B cell (primary cell): Measurements from ENCODE around the gene PARD3. TPM values are rescaled to one million over a fixed set of nuclear protein-coding genes. Genes with fewer than 3 reads are reported as not detected.

Experiments used
- ATAC-seq: fragments of 200-7000 bp; cut with Tn5 transposase; one replicate; pipeline ENCODE4 v1.10.0; 2021; ENCODE audit warnings: low read depth, mild to moderate bottlenecking, moderate number of reproducible peaks, moderate library complexity
- CTCF ChIA-PET: fragments of 350-600 bp; sonication (Branson Sonifier 250); formaldehyde crosslinking; loops from one replicate; lab custom pipeline; 2021; ENCODE audit warnings: antibody characterized with exemption, inconsistent platforms; lab: Charles Lee
- POLR2A ChIA-PET: fragments of 350-600 bp; sonication (Branson Sonifier 250); formaldehyde crosslinking; loops from one replicate; lab custom pipeline; 2021; ENCODE audit warnings: antibody characterized with exemption; lab: Charles Lee
- DNase-seq: peaks from one replicate; pipeline ENCODE4 v3.0.0; 2013
- H2AFZ ChIP-seq: 2 replicates; pipeline ENCODE4 v1.6.1; 2012; ENCODE audit warnings: mild to moderate bottlenecking, low read depth, low read length; ENCODE audit not compliant: insufficient read depth, poor library complexity, severe bottlenecking
- H3K27ac ChIP-seq, 2 donors: 1 replicate in 1 of 2; 2 replicates in 1 of 2; pipeline ENCODE4 v1.5.1; 2012 to 2013; ENCODE audit warnings: low read length in 2 of 2, mild to moderate bottlenecking in 2 of 2, moderate library complexity in 1 of 2
- H3K27me3 ChIP-seq, 4 experiments: fragments of 200-600 bp in 1 of 4; sonication (generic) in 1 of 4; replicated peaks in 1 of 4; 1 replicate in 2 of 4; 2 replicates in 2 of 4; pipeline versions ENCODE4 v1.6.1 to v1.7.0; 2013 to 2016; ENCODE audit warnings: low read length in 3 of 4, mild to moderate bottlenecking in 2 of 4, mixed read lengths in 1 of 4, moderate library complexity in 1 of 4; ENCODE audit not compliant: insufficient read depth in 4 of 4, control insufficient read depth in 3 of 4; ENCODE audit errors: control extremely low read depth in 1 of 4
- H3K36me3 ChIP-seq, 2 experiments: replicated peaks in 1 of 2; 1 replicate in 1 of 2; 2 replicates in 1 of 2; pipeline versions ENCODE4 v1.6.1 to v1.7.1; 2013; ENCODE audit warnings: low read length in 1 of 2; ENCODE audit not compliant: insufficient read depth in 2 of 2, control insufficient read depth in 1 of 2; ENCODE audit errors: control extremely low read depth in 1 of 2, extremely low read depth in 1 of 2
- H3K4me1 ChIP-seq, 2 donors: fragments of 200-600 bp in 1 of 2; sonication (generic) in 1 of 2; 1 replicate in 1 of 2; 2 replicates in 1 of 2; pipeline versions ENCODE4 v1.5.1 to v1.6.1; 2013 to 2017; ENCODE audit warnings: low read length in 2 of 2; ENCODE audit not compliant: control insufficient read depth in 2 of 2, insufficient read depth in 2 of 2
- H3K4me2 ChIP-seq: replicated peaks from 2 replicates; pipeline ENCODE3; 2012; ENCODE audit warnings: mild to moderate bottlenecking, low read depth, low read length; ENCODE audit not compliant: poor library complexity, severe bottlenecking
- H3K4me3 ChIP-seq, 5 experiments: fragments of 200-600 bp in 1 of 5; sonication (generic) in 1 of 5; 1 replicate in 3 of 5; 2 replicates in 2 of 5; pipeline versions ENCODE4 v1.5.1 to v1.7.0; 2011 to 2016; ENCODE audit warnings: low read length in 4 of 5, mild to moderate bottlenecking in 4 of 5, low read depth in 2 of 5, control low read depth in 1 of 5, moderate library complexity in 1 of 5; ENCODE audit not compliant: insufficient read depth in 1 of 5; ENCODE audit errors: control extremely low read depth in 1 of 5, extremely low read depth in 1 of 5
- H3K79me2 ChIP-seq: fragments of 200-600 bp; sonication (generic); one replicate; pipeline ENCODE4 v1.6.0; 2016; ENCODE audit warnings: low read length; ENCODE audit not compliant: control insufficient read depth, insufficient read depth
- H3K9ac ChIP-seq: fragments of 200-600 bp; sonication (generic); 2 replicates; pipeline ENCODE4 v1.6.1; 2017; ENCODE audit warnings: mild to moderate bottlenecking, low read length, moderate library complexity
- H3K9me3 ChIP-seq, 3 donors: one replicate each; pipeline versions ENCODE4 v1.6.1 to v1.7.1; 2013; ENCODE audit warnings: low read length in 2 of 3; ENCODE audit not compliant: control insufficient read depth in 2 of 3, insufficient read depth in 1 of 3; ENCODE audit errors: control extremely low read depth in 1 of 3
- H4K20me1 ChIP-seq: 2 replicates; pipeline ENCODE4 v1.6.0; 2012; ENCODE audit warnings: mild to moderate bottlenecking, low read length; ENCODE audit not compliant: insufficient read depth, control insufficient read depth, poor library complexity, severe bottlenecking
- H3K27ac Mint-ChIP-seq: one replicate; pipeline ENCODE4 v1.8.0; 2021; ENCODE audit warnings: mixed read lengths
- H3K27me3 Mint-ChIP-seq: one replicate; pipeline ENCODE4 v1.8.0; 2021; ENCODE audit warnings: mixed read lengths
- H3K4me1 Mint-ChIP-seq: one replicate; pipeline ENCODE4 v1.8.0; 2021; ENCODE audit warnings: mixed read lengths
- H3K4me3 Mint-ChIP-seq: one replicate; pipeline ENCODE4 v1.8.0; 2021; ENCODE audit warnings: mixed read lengths
- H3K9me3 Mint-ChIP-seq: one replicate; pipeline ENCODE4 v1.8.0; 2022; ENCODE audit warnings: mixed read lengths; ENCODE audit not compliant: insufficient read depth
- CTCF ChIP-seq: fragments of 200-600 bp; IDR thresholded peaks from one replicate; pipeline ENCODE4 v1.8.0; 2022; ENCODE audit warnings: antibody characterized with exemption, mild to moderate bottlenecking
- EZH2 ChIP-seq: IDR thresholded peaks from 2 replicates; pipeline ENCODE4 v1.6.1; 2012; ENCODE audit warnings: borderline replicate concordance, low read depth, mild to moderate bottlenecking, moderate library complexity, low read length; ENCODE audit not compliant: insufficient read depth, poor library complexity, severe bottlenecking
- WGBS: methylation state at CpG from one replicate; pipeline ENCODE4 v1.1.5; 2013; ENCODE audit warnings: missing lambda C conversion rate; ENCODE audit not compliant: insufficient coverage; 5-methylcytosine and 5-hydroxymethylcytosine counted together
- intact Hi-C: fragments of 100-400 bp; cut with micrococcal nuclease; formaldehyde crosslinking; loops from one replicate; pipeline ENCODE4 v1.10.0; 2022
- polyA plus RNA-seq: library from polyadenylated mRNA; depleted of rRNA; stranded (reverse); fragments of >200 nt; gene quantifications from 2 replicates; pipeline ENCODE4 v1.2.3, GENCODE V29; 2012
- total RNA-seq, 2 donors: library from RNA; stranded (reverse); fragments of 120-200 nt in 1 of 2; gene quantifications; 1 replicate in 1 of 2; 2 replicates in 1 of 2; pipeline versions ENCODE4 v1.2.3 to v1.2.4, GENCODE V29; 2013 to 2022

Gene PARD3
- total and polyA plus RNA-seq, 2 donors (not counting 1 experiment from before 2014, with no cell fraction given), result not detected

DNA sequence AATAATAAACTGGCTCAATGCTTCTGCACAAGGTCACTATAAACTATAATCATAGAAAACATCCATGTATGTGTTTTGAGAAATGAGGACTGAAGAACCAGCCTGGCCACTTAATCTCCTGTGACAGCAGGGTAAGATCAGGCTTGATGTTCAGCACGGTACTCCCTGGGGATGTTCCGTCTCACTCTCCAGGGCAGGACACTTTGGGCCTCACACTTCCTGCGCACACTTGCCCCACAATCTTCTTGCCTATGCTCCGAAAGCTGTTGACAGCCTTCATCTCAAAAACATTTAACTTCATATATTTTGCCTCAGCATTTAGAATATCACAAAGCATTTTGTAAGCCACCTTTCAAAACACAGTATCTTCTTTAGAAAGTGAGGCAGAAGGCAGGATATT is 92.7 kb downstream of the PARD3 start:
- H3K4me2 ChIP-seq, result no peak overlapping the region
- H2AFZ ChIP-seq, result no peak overlapping the region
- no peak for ATAC-seq
- no peak overlapping the region for H3K27ac ChIP-seq
- H3K9ac ChIP-seq, result no peak overlapping the region
- no peak overlapping the region for H3K4me3 Mint-ChIP-seq
- H3K9me3 ChIP-seq, result no peaks in the 10 kb centered on the region
- intact Hi-C loops, result no loop called here
- H3K27me3 ChIP-seq, result peaks cover 0 to 2% (median 0%) of the 10 kb centered on the region in 4 experiments
- no peak overlapping the region for H3K27ac Mint-ChIP-seq
- no peak for DNase-seq
- H3K27me3 Mint-ChIP-seq, result no peaks in the 10 kb centered on the region
- H3K79me2 ChIP-seq, result no peaks in the 10 kb centered on the region
- ChIA-PET CTCF (no interaction called here), POLR2A (no interaction called here)
- peaks cover 0 to 4% of the 10 kb centered on the region in 2 donors for H3K4me1 ChIP-seq
- H3K4me1 Mint-ChIP-seq, result peaks cover 7% of the 10 kb centered on the region
- TF ChIP-seq CTCF, result no peak
- no peak for TF ChIP-seq EZH2
- 87% methylated on average over 4 of the region's 4 CpGs for WGBS
- H4K20me1 ChIP-seq, result no peaks in the 10 kb centered on the region
- H3K4me3 ChIP-seq, result no peak overlapping the region
- H3K36me3 ChIP-seq, result no peaks in the 10 kb centered on the region
- no peaks in the 10 kb centered on the region for H3K9me3 Mint-ChIP-seq

- Mint-ChIP-seq H3K4me1 (peaks cover 7% of the 10 kb centered on the region), H3K27ac (no peak overlapping the region), H3K4me3 (no peak overlapping the region), H3K27me3 (no peaks in the 10 kb centered on the region), H3K9me3 (no peaks in the 10 kb centered on the region)
- ChIA-PET POLR2A (no interaction called here), CTCF (no interaction called here)
- DNase-seq (no peak), ATAC-seq (no peak)
- Histone ChIP-seq H3K9ac (no peak overlapping the region), H2AFZ (no peak overlapping the region), H3K4me1 (peaks cover 0 to 4% of the 10 kb centered on the region in 2 donors), H3K27me3 (no peaks in the 10 kb centered on the region), H3K9me3 (no peaks in the 10 kb centered on the region), H3K4me3 (no peak overlapping the region), H3K36me3 (no peaks in the 10 kb centered on the region), H3K4me2 (no peak overlapping the region), H4K20me1 (no peaks in the 10 kb centered on the region), H3K27ac (no peak overlapping the region), H3K79me2 (no peaks in the 10 kb centered on the region)
- intact Hi-C loops, result no loop called here
- 33% methylated on average over 1 of the region's 5 CpGs for WGBS
- TF ChIP-seq EZH2 (no peak), CTCF (no peak)
Measured at GRCh38 chr10:34721208-34721840, 93.8 kb downstream of the PARD3 start.
